DND-41 (cell line): Measurements from ENCODE around the gene PTPRE.

ENCODE experiments used
- ATAC-seq: fragments of 200-7000 bp; cut with Tn5 transposase; 3 replicates; pipeline ENCODE4 v1.9.1; 2021; ENCODE audit warnings: low read depth; ENCODE audit not compliant: insufficient read depth
- DNase-seq: peaks from one replicate; pipeline ENCODE4 v3.0.0-alpha.2; 2020
- H2AFZ ChIP-seq: 2 replicates; pipeline ENCODE4 v1.6.0; 2012; ENCODE audit warnings: low read depth, low read length
- H3K27ac ChIP-seq: 2 replicates; pipeline ENCODE4 v1.5.1; 2012; ENCODE audit warnings: low read length, inconsistent platforms
- H3K27me3 ChIP-seq: fragments of 200-600 bp; sonication (generic); 2 replicates; pipeline ENCODE4 v1.6.0; 2012; ENCODE audit warnings: low read length, mild to moderate bottlenecking, inconsistent platforms; ENCODE audit not compliant: insufficient read depth, poor library complexity
- H3K36me3 ChIP-seq: 2 replicates; pipeline ENCODE4 v1.5.1; 2012; ENCODE audit warnings: low read length, inconsistent platforms; ENCODE audit not compliant: insufficient read depth
- H3K4me1 ChIP-seq: 2 replicates; pipeline ENCODE4 v1.5.1; 2012; ENCODE audit warnings: mild to moderate bottlenecking, low read length; ENCODE audit not compliant: insufficient read depth
- H3K4me2 ChIP-seq: 2 replicates; pipeline ENCODE4 v1.6.0; 2012; ENCODE audit warnings: mild to moderate bottlenecking, moderate library complexity, low read length, inconsistent platforms; ENCODE audit not compliant: insufficient read depth
- H3K4me3 ChIP-seq, 2 experiments: fragments of 200-600 bp in 1 of 2; shearing (Covaris generic) in 1 of 2; 2 replicates each; pipeline ENCODE4 v1.5.1; 2012 to 2016; ENCODE audit warnings: inconsistent platforms in 2 of 2, low read length in 2 of 2, mild to moderate bottlenecking in 2 of 2, low read depth in 1 of 2, moderate library complexity in 1 of 2
- H3K79me2 ChIP-seq: 2 replicates; pipeline ENCODE4 v1.6.0; 2012; ENCODE audit warnings: low read length, inconsistent platforms; ENCODE audit not compliant: insufficient read depth
- H3K9ac ChIP-seq: 2 replicates; pipeline ENCODE4 v1.6.0; 2012; ENCODE audit warnings: low read depth, mild to moderate bottlenecking, inconsistent platforms, low read length, moderate library complexity
- H3K9me3 ChIP-seq: 2 replicates; pipeline ENCODE4 v1.5.1; 2012; ENCODE audit warnings: low read length, moderate library complexity, mild to moderate bottlenecking, inconsistent platforms; ENCODE audit not compliant: insufficient read depth, severe bottlenecking
- H4K20me1 ChIP-seq: 2 replicates; pipeline ENCODE4 v1.6.0; 2012; ENCODE audit warnings: low read length; ENCODE audit not compliant: insufficient read depth
- EZH2 ChIP-seq: IDR thresholded peaks from 3 replicates; pipeline ENCODE4 v1.6.1; 2012; ENCODE audit warnings: borderline replicate concordance, low read depth, mild to moderate bottlenecking, moderate library complexity, low read length, inconsistent platforms; ENCODE audit not compliant: severe bottlenecking
- TF ChIP-seq, protein P1 (sequence below): IDR thresholded peaks from 2 replicates; pipeline ENCODE4 v1.5.1; 2012; ENCODE audit warnings: borderline replicate concordance, low read length, moderate library complexity, mild to moderate bottlenecking; ENCODE audit not compliant: poor library complexity, severe bottlenecking; ENCODE audit errors: extremely low read depth

Gene PTPRE

DNA sequence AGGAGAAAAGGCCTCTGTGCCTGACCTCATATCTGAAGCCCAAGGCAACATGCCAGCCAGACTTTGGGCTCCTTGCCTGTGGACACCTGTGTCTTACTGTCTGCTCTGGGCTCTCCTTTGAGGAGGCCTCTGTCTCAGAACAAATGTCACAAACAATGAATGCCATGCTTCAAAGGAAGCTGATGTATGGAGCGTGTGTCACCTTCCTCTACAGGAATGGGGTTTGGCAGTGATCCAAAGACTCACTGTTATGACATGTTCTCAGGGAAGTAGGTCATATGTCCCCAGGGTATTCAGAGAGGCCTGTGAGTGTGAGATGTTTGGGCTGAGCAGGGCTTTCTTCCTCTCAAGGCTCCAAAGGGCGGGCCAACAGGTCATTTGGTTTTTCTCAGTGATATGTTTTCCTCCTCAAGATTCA is 38.4 kb downstream of the PTPRE start:
- Histone ChIP-seq H3K36me3 (no peaks in the 10 kb centered on the region), H3K9me3 (no peaks in the 10 kb centered on the region), H4K20me1 (no peaks in the 10 kb centered on the region), H3K4me1 (peaks cover 17% of the 10 kb centered on the region), H3K4me3 (no peak overlapping the region), H3K9ac (no peak overlapping the region), H3K27me3 (peaks cover 3% of the 10 kb centered on the region), H3K79me2 (no peaks in the 10 kb centered on the region), H3K4me2 (no peak overlapping the region), H3K27ac (no peak overlapping the region), H2AFZ (no peak overlapping the region)
- ATAC-seq (peak; percentile 91), DNase-seq (peak; percentile 70)
- TF ChIP-seq, protein P1, sequence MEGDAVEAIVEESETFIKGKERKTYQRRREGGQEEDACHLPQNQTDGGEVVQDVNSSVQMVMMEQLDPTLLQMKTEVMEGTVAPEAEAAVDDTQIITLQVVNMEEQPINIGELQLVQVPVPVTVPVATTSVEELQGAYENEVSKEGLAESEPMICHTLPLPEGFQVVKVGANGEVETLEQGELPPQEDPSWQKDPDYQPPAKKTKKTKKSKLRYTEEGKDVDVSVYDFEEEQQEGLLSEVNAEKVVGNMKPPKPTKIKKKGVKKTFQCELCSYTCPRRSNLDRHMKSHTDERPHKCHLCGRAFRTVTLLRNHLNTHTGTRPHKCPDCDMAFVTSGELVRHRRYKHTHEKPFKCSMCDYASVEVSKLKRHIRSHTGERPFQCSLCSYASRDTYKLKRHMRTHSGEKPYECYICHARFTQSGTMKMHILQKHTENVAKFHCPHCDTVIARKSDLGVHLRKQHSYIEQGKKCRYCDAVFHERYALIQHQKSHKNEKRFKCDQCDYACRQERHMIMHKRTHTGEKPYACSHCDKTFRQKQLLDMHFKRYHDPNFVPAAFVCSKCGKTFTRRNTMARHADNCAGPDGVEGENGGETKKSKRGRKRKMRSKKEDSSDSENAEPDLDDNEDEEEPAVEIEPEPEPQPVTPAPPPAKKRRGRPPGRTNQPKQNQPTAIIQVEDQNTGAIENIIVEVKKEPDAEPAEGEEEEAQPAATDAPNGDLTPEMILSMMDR = no peak
- no peak for TF ChIP-seq EZH2

DNA sequence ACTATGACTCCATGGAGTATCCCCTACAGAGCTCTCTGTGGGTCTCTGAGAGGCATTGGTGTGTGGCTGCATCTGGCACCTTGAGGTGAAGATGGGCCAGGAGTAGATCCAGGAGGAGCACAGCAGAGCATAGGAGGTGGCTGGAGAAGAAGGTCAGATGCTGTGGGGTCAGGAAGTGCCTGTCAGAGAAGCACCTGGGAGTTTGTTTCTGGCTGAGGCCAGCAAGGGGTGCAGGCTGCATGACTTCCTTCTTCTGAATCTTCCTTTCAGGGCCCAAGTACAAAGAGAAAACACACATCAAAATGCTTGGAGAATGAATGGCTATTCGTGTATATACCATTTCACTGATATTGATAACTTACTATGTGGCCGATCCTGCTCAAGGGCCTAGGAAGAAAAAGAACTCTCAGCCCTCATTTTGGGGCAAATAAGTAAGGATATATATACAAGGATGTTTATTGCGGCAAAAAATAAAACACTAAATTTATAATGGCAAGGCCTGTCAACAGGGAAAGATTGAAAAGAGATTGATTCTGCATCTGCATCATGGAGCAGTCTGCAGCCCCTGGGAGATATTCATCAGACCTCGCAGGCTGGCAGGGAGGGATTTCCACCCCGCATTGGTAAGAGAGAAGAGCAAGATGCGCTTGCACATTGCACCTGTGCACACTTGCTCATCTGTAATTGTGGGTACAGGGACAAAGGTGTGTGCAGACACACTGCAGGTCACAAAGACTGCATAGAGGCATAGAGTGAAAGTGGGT is 39.2 kb downstream of the PTPRE start:
- peak; percentile 32 for ATAC-seq
- Histone ChIP-seq H3K9ac (no peak overlapping the region), H3K4me3 (no peak overlapping the region), H3K27me3 (no peaks in the 10 kb centered on the region), H3K9me3 (no peaks in the 10 kb centered on the region), H2AFZ (no peak overlapping the region), H3K79me2 (no peaks in the 10 kb centered on the region), H3K27ac (peak overlapping the region; percentile 17; the same call in 1 of the 2 replicates), H3K36me3 (no peaks in the 10 kb centered on the region), H4K20me1 (no peaks in the 10 kb centered on the region), H3K4me1 (peaks cover 17% of the 10 kb centered on the region), H3K4me2 (no peak overlapping the region)
- DNase-seq = peak; percentile 10
- TF ChIP-seq, protein P1 = no peak
- no peak for TF ChIP-seq EZH2

DNA sequence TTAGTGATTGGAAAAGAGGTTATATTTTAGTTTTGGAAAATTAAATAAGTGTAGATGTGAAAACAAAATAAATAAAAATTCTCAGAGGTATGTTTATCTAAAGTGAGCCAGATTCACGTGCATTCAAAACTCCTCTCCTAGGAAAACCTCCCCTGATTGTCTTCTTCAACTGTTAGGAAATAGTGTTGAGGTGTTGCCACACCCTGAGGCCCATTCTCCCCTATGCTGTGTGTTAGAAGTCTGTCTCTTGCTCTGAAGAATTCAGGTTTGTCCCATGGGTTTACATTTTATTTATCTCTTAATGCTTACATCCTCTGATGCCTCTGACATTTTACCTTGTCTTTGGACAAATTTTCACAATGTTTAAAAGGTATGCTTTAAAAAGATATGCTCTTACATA is 40.3 kb downstream of the PTPRE start:
- Histone ChIP-seq H3K79me2 (no peaks in the 10 kb centered on the region), H4K20me1 (no peaks in the 10 kb centered on the region), H3K27me3 (no peaks in the 10 kb centered on the region), H3K4me2 (no peak overlapping the region), H3K9ac (no peak overlapping the region), H2AFZ (no peak overlapping the region), H3K27ac (no peak overlapping the region), H3K9me3 (no peaks in the 10 kb centered on the region), H3K4me3 (no peak overlapping the region), H3K36me3 (no peaks in the 10 kb centered on the region), H3K4me1 (peaks cover 17% of the 10 kb centered on the region)
- ATAC-seq = no peak
- TF ChIP-seq, protein P1 = no peak
- no peak for TF ChIP-seq EZH2
- no peak for DNase-seq
